ENCODE data around the gene SPRED3.
"Not testable (repeated sequence)": the region's sequence is repeated elsewhere in the genome, so short reads cannot be mapped to it uniquely, and the experiment has no call there.

SPRED3 gene, protein sequence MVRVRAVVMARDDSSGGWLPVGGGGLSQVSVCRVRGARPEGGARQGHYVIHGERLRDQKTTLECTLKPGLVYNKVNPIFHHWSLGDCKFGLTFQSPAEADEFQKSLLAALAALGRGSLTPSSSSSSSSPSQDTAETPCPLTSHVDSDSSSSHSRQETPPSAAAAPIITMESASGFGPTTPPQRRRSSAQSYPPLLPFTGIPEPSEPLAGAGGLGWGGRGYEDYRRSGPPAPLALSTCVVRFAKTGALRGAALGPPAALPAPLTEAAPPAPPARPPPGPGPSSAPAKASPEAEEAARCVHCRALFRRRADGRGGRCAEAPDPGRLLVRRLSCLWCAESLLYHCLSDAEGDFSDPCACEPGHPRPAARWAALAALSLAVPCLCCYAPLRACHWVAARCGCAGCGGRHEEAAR

DNA sequence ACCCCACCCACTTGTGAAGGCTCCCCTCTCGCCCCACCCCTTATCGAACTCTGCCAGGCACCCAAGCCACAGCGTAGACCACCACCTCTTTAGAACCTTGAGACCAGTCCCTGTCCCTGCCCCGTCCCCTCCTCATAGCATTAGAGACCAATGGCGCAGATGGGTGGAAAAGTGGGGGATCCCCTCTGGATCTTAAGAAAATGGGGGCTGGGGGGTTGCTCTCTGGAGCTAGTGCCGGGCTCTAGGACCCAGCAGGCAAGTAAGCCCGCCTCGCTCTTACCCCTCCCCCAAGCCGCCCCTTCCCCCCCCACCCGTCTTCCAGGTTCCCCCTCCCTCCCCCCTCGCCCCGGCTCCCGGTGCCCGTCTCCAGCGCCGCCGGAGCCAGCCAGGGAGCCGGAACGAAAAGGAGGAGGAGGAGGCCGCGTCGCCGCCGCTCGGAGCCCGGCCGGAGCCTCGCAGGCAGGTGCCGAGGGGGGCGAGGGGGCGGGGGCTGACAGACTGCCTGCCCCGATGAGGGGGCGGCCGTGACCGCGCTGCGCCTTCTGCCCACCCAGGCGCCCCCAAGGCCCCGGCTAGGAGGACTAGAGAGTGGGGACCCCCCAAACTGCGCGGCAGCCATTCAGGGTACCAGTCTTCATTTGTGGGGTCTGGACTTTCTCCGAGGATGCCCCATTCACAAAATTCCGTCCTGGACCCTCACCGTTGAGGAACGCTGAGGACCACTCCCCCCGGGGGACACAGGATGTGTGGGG is at the start of gene SPRED3:
Gene SPRED3, plus strand, starts transcription at position 349 of the 752 bp plus-strand sequence. CDS start 1,606 bp downstream, outside the sequence.
- no peak for DNase-seq

DNA sequence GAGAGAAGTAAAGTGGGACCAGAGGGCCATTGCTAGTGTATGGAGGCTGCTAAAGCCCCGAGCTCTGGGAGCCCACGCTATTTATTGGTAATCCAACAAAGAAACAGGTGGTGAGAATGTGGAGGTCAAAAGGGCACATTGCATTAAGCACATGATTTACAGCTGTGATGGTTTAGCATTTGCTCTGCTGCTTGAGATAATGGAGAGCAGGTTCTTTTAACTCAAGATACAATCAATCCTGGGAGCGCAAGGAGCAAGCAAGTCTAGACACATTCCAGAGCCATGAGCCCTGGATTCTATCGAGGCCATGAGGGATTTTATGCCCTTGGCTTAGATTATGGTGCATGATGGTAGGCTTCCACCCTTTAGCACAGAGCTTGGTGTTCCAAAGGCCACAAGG is 49.5 kb upstream of the SPRED3 start:
- DNase-seq, result not testable (repeated sequence)

DNA sequence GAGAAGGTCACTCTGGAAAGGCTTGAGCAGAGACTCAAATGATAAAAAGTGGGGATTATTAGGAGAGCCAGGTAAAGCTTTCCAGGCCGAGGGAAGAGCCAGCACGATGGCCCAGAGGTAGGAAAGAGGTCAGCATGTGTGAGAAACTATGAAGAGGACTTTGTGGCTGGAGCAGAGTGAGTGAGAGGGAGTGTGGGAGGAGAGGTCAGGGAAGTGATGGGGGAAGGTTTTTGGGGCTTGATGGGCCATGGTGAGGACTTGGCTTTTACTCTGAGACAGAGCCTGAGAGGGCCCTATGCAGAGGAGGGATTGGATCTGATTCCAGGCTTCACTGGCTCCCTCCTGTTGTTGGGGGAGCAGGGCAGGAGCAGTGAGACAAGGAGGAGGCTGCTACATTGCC is 47.6 kb upstream of the SPRED3 start:
- DNase-seq, result no peak

DNA sequence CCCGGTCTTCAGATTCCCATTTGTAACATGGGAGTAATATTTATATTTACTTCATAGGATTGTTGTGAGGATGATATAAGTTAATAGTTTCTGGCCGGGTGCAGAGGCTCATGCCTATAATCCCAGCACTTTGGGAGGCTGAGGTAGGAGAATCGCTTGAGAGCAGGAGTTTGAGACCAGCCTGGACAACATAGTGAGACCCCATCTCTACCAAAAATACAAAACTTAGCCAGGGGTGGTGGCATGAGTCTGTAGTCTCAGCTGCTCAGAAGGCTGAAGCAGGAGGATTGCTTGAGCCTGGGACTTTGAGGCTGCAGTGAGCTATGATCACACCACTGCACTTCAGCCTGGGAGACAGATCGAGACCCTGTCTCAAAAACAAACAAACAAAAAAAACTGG is 41.7 kb upstream of the SPRED3 start:
- DNase-seq, result no peak

DNA sequence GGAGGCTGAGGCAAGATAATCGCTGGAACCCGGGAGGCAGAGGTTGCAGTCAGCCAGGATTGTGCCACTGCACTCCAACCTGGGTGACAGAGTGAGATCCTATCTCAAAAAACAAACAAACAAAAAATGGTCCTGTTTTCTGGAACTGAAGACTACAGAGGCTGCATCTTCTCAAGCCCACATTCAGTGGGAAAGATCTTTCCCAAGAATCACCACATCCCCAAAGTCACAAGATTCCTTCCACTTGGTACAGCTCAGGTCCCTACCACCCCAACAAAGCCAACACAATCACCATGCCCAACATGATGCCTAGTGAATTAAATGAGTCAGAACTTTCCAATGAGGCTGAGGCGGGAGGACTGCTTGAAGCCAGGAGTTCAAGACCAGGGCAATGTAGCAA is 37.6 kb upstream of the SPRED3 start:
- no peak for DNase-seq

DNA sequence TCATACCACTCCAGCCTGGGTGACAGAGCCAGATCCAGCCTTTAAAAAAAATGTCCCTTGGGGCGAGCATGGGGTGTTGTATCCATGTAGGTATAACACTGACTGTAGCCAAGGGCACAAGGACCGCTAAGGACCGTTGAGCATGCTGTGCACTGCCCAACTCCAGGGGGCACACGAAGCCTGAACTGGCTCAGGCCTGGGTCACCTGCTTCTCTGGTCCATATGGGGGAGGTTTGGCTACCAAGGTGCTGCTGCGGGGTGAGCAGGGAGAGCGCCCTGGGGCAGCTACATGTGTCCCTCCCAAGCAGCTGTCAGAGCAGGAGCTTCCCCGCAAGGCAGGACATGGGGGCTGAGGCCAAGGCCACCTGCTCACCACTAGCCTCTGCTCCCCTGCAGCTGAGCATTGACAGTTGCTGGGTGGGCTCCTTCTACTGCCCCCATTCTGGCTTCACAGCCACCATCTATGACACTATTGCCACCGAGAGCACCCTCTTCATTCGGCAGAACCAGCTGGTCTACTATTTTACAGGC is 36.6 kb upstream of the SPRED3 start:
- no peak for DNase-seq

DNA sequence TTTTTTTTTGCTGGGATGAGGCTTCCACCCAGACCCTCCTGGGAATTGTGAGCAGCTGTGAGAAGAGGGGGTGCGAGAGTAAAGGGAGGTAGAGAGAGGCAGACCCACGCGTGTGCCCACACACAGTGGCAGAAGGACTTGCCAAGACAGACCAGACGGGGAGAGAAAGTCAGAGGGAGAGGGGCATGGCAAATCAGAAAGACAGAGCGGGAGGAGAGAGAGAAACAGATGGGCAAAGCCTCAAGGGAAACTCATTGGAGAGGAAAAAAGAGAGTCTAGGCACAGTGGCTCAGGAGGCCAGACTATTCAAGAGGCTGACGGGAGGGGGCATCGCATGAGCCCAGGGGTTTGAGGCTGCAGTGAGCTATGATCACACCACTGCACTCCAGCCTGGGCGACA is 35.9 kb upstream of the SPRED3 start:
- DNase-seq, result no peak

DNA sequence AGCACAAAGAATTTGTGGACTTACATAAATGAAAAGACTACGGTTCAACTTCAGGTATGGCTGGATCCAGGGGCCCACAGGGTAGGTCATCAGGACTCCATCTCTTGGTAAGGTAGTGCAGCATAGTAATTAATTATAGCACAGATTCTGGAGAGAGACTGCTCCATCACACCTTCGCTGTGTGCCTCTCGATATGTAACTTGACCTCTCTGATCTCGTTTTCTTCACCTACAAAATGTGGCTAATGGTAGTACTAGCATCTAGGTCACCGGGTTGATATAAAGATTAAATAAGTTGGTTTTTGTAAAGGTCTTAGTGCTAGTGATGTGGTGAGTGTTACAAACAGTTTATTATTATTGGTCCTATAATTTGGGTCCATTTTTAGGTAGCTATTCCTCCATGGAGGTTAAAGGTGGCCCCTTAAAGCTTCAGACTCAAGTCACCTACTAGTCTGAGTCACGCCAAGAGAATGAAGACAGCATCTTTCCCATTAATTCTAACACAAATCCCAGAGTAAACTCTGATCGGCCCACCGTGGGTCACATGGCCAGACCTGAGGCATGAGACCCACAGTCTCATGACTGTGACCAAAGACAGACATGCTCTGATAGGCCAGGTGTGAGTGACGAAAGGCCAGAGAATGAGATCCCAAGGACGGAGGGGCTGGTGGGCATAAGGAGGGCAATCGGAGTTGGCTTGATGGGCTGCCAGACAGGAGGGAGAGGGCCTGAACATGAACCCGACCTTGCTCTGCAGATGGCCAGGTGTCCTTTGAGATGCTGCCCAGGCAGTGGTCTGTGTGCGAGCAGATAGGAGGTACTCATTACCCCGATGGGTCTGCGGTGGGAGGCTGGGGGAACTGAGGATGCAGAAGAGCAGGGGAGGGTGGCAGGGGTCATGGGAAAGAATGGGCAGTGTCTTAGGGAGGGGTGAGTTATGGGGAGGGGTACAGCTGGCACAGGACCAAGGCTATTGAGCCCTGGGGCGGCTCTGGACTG is 32.5 kb upstream of the SPRED3 start:
- DNase-seq, result no peak

DNA sequence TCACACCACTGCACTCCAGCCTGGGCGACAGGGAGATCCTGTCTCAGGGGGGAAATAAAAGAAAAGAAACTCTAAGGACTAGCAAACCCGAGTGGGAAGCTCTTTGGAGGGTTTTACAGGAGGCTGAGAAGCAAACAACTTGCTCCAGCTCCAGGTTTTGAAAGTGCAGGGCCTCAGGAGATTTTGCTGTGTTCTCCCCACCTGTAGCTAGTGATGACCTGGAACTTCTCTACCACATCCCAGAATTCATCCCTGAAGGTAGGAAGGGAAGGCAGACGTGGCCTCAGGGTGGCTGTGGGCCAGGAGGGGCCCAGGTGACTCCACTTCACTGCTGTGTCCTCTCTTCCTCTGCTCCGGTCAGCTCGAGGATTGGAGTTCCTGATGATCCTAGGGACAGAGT is 30.4 kb upstream of the SPRED3 start:
- no peak for DNase-seq

DNA sequence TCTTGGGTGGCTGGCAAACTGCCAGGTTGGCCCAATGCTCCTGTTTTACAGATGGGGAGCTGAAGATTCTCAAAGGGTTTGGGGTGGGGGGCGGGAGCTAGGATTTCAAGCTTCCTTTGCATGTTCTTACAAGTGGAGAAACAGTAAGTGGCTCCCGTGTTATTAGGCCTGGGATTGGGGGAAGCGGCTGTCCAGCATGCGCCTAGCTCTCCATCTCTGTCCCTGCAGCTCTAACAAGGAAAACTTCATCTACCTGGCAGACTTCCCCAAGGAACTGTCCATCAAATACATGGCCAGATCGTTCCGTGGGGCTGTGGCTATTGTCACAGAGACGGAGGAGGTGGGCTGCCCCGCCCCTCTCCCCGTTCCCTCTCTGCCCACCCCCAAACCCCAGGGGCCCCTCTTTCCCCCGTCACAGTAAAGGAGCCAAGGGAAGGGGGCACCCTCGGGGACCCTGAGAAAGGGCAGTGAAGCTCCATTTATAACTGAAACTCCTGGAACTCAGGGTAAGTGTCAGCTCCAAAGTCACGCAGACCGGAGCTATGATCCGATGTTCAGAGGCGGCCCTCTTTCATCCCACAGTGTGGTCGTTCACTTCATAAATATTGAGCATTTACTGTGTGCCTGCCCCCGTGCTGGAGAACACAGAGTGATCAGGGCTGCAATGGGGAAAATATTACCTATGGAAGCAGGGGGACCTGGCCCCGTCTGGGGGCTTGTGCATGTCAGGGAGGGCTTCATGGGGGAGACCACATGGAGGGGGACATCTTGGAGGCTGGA is 29.1 kb upstream of the SPRED3 start:
- no peak for DNase-seq

DNA sequence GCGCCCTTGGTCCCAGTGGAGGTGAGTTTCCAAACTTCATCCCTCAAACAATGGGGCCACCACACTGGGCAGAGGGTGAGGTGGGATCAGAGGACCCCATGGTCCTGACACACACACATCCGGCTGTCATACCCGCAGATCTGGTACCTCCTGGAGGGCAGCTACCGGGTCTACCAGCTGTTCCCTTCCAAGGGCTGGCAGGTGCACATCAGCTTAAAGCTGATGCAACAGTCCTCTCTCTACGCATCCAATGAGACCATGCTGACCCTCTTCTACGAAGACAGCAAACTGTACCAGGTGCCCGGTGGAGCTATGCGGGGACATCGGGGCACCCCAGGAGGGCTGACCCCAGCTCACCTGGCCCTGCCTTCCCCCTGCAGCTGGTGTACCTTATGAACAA is 28.1 kb upstream of the SPRED3 start:
- no peak for DNase-seq

DNA sequence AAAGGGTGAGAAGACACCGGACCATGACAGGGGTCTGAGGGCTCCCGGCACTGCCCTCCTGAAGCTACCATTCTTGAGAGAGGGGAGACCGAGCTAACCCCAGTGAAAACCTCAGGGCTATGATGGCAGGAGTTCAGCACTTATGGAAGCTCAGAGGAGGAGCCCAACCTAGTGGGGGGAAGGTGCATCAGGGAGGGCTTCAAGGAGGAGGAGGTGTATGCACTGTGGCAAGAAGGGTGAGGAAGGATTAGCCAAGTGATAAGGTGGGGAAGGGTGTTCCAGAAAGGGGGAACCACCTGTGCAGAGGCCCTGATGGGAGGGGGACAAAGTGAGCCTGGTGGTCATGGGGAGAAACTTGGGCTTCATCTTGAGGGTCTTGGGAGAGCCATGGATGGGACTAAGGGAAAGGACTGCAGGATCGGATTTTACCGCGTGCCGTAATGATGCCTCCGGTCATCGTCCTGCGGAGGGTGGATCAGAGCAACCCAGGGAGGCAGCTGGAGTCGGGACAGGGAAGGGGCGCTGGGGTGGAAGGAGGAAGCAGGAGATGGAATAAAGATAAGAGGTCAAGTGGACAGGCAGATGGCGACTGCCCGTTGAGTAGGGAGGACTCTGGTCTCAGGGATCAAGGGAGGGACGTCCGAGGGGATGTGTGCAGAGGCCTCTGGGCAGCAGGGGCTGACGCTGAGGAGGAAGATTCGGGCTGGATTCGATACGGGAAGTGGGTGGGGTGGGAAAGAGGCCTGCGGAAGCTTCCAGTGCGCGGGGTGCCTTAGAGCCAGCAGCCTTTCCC is 27.5 kb upstream of the SPRED3 start:
- no peak for DNase-seq

DNA sequence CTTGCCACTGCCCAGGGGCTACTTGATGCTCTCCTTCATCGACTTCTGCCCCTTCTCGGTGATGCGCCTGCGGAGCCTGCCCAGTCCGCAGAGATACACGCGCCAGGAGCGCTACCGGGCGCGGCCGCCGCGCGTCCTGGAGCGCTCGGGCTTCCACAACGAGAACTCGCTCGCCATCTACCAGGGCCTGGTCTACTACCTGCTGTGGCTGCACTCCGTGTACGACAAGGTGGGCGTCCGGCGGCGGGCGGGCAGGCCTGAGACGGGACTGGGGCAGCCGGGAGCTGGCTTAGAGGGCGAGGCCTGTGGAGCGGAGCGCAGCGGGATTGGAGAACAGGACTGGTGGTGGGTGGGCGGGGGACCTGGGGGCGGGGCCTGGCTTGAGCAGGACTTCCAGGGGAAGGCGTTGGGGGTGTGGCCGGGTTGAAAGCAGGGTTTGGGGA is 26.8 kb upstream of the SPRED3 start:
- peak; percentile 75 for DNase-seq

DNA sequence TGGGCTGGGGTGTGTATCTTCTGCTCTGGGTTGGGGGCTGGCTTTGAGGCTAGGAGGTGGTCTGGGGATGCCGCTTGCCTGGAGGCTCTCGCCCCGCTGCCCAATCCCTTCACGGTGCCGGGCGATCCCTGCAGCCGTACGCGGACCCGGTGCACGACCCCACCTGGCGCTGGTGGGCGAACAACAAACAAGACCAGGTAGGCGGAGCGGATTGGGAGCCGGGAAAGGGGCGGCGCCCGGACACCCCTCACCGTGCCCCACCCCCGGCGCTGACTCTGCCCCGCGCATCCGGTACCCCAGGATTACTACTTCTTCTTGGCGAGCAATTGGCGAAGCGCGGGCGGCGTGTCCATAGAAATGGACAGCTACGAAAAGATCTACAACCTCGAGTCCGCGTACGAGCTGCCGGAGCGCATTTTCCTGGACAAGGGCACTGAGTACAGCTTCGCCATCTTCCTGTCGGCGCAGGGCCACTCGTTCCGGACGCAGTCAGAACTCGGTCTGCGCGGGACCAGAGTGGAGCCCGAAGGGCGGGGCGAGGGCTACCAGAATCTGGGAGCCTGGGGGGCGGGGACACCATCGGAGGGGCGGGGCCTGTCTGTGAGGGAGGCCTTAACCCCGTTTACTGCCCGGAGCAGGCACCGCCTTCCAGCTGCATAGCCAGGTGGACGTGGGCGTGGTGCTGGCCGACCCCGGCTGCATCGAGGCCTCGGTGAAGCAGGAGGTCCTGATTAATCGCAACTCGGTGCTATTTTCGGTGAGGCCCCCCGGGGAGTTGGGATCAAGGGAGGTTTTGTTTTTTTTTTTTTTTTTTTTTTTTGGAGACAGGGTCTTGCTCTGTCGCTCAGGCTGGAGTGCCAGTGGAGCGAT is 26.2 kb upstream of the SPRED3 start:
- DNase-seq, result peak; percentile 90

DNA sequence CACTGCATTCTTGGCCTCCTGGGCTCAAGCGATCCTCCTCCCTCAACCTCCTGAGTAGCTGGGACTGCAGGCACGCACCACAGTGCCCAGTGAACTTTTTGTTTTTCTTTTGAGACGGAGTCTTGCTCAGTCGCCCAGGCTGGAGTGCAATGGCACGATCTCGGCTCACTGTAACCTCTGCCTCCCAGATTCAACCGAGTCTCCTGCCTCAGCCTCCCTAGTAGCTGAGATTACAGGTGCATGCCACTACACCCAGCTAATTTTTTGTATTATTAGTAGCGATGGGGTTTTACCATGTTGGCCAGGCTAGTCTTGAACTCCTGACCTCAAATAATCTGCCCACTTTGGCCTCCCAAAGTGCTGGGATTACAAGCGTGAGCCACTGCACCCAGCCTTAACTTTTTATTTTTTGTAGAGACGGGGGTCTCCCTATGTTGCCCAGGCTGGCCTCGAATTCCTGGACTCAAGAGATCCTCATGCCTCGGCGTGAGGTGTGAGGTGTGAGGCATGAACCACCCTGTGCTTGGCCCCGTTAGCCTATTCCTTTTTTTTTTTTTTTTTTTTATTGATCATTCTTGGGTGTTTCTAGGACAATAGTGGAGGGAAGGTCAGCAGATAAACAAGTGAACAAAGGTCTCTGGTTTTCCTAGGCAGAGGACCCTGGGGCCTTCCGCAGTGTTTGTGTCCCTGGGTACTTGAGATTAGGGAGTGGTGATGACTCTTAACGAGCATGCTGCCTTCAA is 25.4 kb upstream of the SPRED3 start:
- DNase-seq, result not testable (repeated sequence)

DNA sequence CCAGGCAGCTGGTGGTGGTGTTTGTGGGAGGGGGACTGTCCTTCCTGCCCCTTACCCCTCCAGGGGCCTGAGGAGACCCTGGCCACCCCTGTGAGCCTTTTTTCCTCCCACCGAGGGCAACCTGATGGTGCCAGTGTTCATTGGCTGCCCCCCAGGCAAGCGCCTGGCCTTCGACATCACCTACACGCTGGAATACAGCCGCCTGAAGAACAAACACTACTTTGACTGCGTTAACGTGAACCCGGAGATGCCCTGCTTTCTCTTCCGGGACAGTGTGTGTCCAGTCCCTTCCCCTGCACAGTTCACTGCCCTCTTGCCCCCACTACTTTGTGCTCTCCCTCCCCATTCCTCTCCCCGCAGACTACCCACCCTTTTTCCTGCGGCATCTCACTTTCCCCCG is 21.5 kb upstream of the SPRED3 start:
- DNase-seq, result no peak

DNA sequence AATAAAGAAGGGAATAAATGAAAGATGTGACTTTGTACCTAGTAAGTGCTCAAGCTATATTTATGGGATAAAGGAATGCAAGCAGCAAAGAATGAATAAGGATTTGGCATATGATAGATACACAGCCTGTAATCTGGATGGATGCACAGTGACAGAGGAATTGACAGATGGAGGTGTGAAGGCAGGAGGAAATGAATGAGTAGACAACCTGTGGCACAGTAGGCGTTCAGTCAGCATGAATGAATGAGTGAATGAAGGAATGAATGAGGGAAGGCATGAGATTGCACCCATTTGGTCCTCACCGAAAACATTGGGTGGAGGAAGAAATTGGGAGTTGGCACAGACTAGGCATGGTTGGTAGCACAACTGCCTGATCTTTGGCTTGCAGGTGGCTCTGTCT is 18.9 kb upstream of the SPRED3 start:
- DNase-seq, result no peak

DNA sequence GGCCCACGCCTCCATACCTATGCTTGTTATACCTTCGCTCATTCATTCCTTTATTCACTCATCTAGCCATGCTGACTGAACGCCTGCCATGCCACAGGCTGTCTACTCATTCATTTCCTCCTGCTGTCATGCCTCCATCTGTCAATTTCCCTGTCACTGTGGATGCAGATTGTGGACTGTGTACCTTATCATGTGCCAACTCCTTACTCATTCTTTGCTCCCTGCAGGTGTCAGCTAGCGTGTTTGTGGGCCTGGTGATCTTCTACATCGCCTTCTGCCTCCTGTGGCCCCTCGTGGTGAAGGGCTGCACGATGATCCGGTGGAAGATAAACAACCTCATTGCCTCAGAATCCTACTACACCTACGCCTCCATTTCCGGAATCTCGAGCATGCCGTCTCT is 18.2 kb upstream of the SPRED3 start:
- no peak for DNase-seq

DNA sequence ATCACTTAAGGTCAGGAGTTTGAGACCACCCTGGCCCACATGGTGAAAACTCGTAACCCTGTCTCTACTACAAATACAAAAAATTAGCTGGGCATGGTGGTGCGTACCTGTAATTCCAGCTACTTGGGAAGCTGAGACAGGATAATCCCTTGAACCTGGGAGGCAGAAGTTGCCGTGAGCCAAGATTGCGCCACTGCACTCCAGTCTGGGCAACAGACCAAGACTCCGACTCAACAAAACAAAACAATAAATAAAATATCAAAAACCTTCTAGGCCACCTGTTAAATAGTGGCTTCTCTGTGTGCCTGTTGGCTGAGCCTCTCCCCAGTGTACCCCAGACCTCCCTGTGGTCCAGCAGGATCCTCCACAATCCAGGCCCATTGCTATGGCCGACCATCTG is 17.4 kb upstream of the SPRED3 start:
- DNase-seq, result no peak

Data from activated CD4-positive, alpha-beta T cell treated with anti-CD3 and anti-CD28 coated beads, Interleukin-2, amount 50 U/mL, for 16 hours (primary cell).